HepG2 (cell line): Measurements from ENCODE around the gene KIF19. TPM values are rescaled to one million over a fixed set of nuclear protein-coding genes. Genes with fewer than 3 reads are reported as not detected.

Source experiments
- AHR ChIP-seq: IDR thresholded peaks from 2 replicates; pipeline ENCODE4 v1.6.1; 2018; ENCODE audit warnings: missing genetic modification reagents, missing compliant biosample characterization
- ARID2 ChIP-seq: sonication (generic); formaldehyde crosslinking; IDR thresholded peaks from 2 replicates; pipeline ENCODE4 v1.8.1; 2022; ENCODE audit warnings: mild to moderate bottlenecking, missing genetic modification reagents, borderline replicate concordance
- ARNT2 ChIP-seq: sonication (generic); formaldehyde crosslinking; IDR thresholded peaks from 2 replicates; pipeline ENCODE4 v1.8.0; 2022; ENCODE audit warnings: mild to moderate bottlenecking, low read depth, missing genetic modification reagents, moderate library complexity
- BATF2 ChIP-seq: sonication (generic); formaldehyde crosslinking; IDR thresholded peaks from 2 replicates; pipeline ENCODE4 v1.8.0; 2022; ENCODE audit warnings: mild to moderate bottlenecking, missing genetic modification reagents, moderate library complexity
- DMAP1 ChIP-seq: IDR thresholded peaks from 2 replicates; pipeline ENCODE4 v1.6.1; 2016
- ELF1 ChIP-seq: sonication (generic); formaldehyde crosslinking; IDR thresholded peaks from 2 replicates; pipeline ENCODE4 v1.4.0; 2020; ENCODE audit warnings: missing genetic modification reagents
- ESRRA ChIP-seq: sonication (generic); formaldehyde crosslinking; IDR thresholded peaks from 2 replicates; pipeline ENCODE4 v1.5.1; 2020; ENCODE audit warnings: mild to moderate bottlenecking, low read depth, missing genetic modification reagents
- FOSL2 ChIP-seq: sonication (generic); formaldehyde crosslinking; IDR thresholded peaks from 2 replicates; pipeline ENCODE4 v1.4.0; 2020; ENCODE audit warnings: missing genetic modification reagents
- FOXC1 ChIP-seq: sonication (generic); formaldehyde crosslinking; IDR thresholded peaks from 2 replicates; pipeline ENCODE4 v1.8.0; 2022; ENCODE audit warnings: mild to moderate bottlenecking, missing genetic modification reagents, borderline replicate concordance
- PPARG ChIP-seq: conservative IDR thresholded peaks from 2 replicates; pipeline ENCODE4 v1.6.1; 2016; ENCODE audit warnings: missing biosample characterization, missing genetic modification reagents
- ZFX ChIP-seq: sonication (generic); formaldehyde crosslinking; IDR thresholded peaks from 2 replicates; pipeline ENCODE4 v1.4.0; 2020; ENCODE audit warnings: mild to moderate bottlenecking, low read depth, missing genetic modification reagents, moderate library complexity
- ZNF253 ChIP-seq: sonication (generic); formaldehyde crosslinking; IDR thresholded peaks from 2 replicates; pipeline ENCODE4 v1.8.0; 2022; ENCODE audit warnings: mild to moderate bottlenecking, missing genetic modification reagents, borderline replicate concordance
- ZNF264 ChIP-seq: sonication (generic); formaldehyde crosslinking; IDR thresholded peaks from 2 replicates; pipeline ENCODE4 v1.4.0; 2020; ENCODE audit warnings: missing genetic modification reagents
- ZNF292 ChIP-seq: sonication (generic); formaldehyde crosslinking; IDR thresholded peaks from 2 replicates; pipeline ENCODE4 v1.8.1; 2022; ENCODE audit warnings: mild to moderate bottlenecking, low read depth, missing genetic modification reagents, borderline replicate concordance
- ZNF639 ChIP-seq: conservative IDR thresholded peaks from 2 replicates; pipeline ENCODE4 v1.6.1; 2018; ENCODE audit warnings: missing genetic modification reagents
- ZNF879 ChIP-seq: sonication (generic); formaldehyde crosslinking; IDR thresholded peaks from 2 replicates; pipeline ENCODE4 v1.8.1; 2023; ENCODE audit warnings: missing genetic modification reagents
- ZNF891 ChIP-seq: sonication (generic); formaldehyde crosslinking; IDR thresholded peaks from 2 replicates; pipeline ENCODE4 v1.5.0; 2020; ENCODE audit warnings: mild to moderate bottlenecking, missing genetic modification reagents
- polyA plus RNA-seq, 8 experiments: library from polyadenylated mRNA; depleted of rRNA in 3 of 8; stranded (reverse) in 7 of 8; unstranded in 1 of 8; fragments of >200 nt; fragmentation: Illumina TruSeq in 4 of 8; extraction: Trizol in 4 of 8; gene quantifications; 2 replicates each; pipeline versions ENCODE4 v1.2.1 to v1.2.3, GENCODE V29; 2011 to 2016; ENCODE audit warnings: low read depth in 4 of 8, missing spikeins in 1 of 8, mixed read lengths in 1 of 8; ENCODE audit not compliant: insufficient read depth in 1 of 8
- total RNA-seq, 5 experiments: library from RNA; depleted of rRNA; stranded (reverse); fragments of >200 nt; fragmentation: Illumina TruSeq; extraction: Trizol; gene quantifications; 2 replicates each; pipeline ENCODE4 v1.2.3, GENCODE V29; 2016; ENCODE audit warnings: low read depth in 1 of 5
- TF ChIP-seq, protein P1 (sequence below): sonication (generic); formaldehyde crosslinking; IDR thresholded peaks from 2 replicates; pipeline ENCODE4 v1.5.0; 2020; ENCODE audit warnings: mild to moderate bottlenecking, missing genetic modification reagents, borderline replicate concordance
- TF ChIP-seq, protein P2 (sequence below): sonication (generic); formaldehyde crosslinking; IDR thresholded peaks from 2 replicates; pipeline ENCODE4 v1.8.0; 2023; ENCODE audit warnings: mild to moderate bottlenecking, missing genetic modification reagents
- TF ChIP-seq, protein P3 (sequence below), 2 experiments: sonication (generic) in 1 of 2; formaldehyde crosslinking in 1 of 2; IDR thresholded peaks; 2 replicates each; pipeline versions ENCODE4 v1.4.0 to v1.6.1; 2018 to 2020; ENCODE audit warnings: missing genetic modification reagents in 2 of 2, borderline replicate concordance in 1 of 2, low read depth in 1 of 2, mild to moderate bottlenecking in 1 of 2, missing biosample characterization in 1 of 2

KIF19 gene
- total and polyA plus RNA-seq, 2 of the 13 experiments (the other 11 are each of a cell fraction or from before 2014, with no cell fraction given) = not detected

DNA sequence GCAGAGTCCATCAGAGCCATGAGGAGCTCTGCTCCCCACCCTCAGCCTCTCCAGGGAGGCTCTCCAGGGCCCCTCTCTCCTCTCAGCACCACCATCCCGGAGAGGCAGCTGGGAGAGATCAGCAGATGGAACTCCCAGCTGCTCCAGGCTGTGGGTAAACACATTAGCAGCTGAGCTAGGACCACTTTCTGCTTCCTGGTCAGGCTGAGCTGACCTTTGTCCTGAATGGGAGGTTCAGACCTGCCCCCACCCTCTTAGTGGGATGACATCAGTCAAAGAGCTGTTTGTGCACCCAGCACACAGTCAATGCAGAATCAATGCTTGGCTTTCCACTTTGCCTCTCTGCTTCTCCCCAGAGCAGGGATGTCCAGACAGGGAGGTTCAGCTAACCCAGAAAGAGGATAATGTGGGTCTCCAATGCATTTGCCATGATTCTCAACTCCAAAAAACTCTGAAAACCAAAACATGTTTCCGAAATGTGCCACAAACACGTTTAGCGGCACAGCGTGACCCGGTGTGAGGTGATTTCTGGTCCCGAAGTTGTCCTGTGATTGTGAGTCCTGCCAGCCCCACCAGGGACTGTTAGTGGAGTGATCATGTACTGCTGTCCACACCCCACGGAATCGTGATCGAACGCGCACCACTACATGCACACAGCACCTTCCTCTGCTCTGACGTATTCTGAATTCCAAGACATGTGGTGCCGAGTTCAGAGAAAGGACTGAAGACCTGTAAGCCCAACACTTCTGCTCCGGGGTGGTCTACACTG is 48.0 kb downstream of the KIF19 start (continued):
- TF ChIP-seq, protein P1, sequence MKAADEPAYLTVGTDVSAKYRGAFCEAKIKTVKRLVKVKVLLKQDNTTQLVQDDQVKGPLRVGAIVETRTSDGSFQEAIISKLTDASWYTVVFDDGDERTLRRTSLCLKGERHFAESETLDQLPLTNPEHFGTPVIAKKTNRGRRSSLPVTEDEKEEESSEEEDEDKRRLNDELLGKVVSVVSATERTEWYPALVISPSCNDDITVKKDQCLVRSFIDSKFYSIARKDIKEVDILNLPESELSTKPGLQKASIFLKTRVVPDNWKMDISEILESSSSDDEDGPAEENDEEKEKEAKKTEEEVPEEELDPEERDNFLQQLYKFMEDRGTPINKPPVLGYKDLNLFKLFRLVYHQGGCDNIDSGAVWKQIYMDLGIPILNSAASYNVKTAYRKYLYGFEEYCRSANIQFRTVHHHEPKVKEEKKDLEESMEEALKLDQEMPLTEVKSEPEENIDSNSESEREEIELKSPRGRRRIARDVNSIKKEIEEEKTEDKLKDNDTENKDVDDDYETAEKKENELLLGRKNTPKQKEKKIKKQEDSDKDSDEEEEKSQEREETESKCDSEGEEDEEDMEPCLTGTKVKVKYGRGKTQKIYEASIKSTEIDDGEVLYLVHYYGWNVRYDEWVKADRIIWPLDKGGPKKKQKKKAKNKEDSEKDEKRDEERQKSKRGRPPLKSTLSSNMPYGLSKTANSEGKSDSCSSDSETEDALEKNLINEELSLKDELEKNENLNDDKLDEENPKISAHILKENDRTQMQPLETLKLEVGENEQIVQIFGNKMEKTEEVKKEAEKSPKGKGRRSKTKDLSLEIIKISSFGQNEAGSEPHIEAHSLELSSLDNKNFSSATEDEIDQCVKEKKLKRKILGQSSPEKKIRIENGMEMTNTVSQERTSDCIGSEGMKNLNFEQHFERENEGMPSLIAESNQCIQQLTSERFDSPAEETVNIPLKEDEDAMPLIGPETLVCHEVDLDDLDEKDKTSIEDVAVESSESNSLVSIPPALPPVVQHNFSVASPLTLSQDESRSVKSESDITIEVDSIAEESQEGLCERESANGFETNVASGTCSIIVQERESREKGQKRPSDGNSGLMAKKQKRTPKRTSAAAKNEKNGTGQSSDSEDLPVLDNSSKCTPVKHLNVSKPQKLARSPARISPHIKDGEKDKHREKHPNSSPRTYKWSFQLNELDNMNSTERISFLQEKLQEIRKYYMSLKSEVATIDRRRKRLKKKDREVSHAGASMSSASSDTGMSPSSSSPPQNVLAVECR (CRISPR knock-in tag) = peak; percentile 85; the same call in 1 of the 2 replicates
- TF ChIP-seq ZFX (CRISPR knock-in tag) = peak; percentile 43; the same call in 1 of the 2 replicates
- peak; percentile 54; the same call in 1 of the 2 replicates for TF ChIP-seq AHR (CRISPR knock-in tag)
- TF ChIP-seq ARNT2 (CRISPR knock-in tag) = no peak
- TF ChIP-seq FOSL2 (CRISPR knock-in tag) = peak; percentile 84
- TF ChIP-seq ZNF292 (CRISPR knock-in tag) = peak; percentile 97; the same call in 1 of the 2 replicates
- peak; percentile 93 for TF ChIP-seq ELF1
- peak; percentile 99 for TF ChIP-seq PPARG (CRISPR knock-in tag)
- no peak for TF ChIP-seq BATF2 (CRISPR knock-in tag)
- peak; percentile 41; the same call in 1 of the 2 replicates for TF ChIP-seq DMAP1 (CRISPR knock-in tag)
- TF ChIP-seq FOXC1 (CRISPR knock-in tag) = peak; percentile 71; the same call in 1 of the 2 replicates
- peak; percentile 96 for TF ChIP-seq ZNF264 (CRISPR knock-in tag)
- TF ChIP-seq ZNF879 (CRISPR knock-in tag) = no peak
- TF ChIP-seq, protein P2, sequence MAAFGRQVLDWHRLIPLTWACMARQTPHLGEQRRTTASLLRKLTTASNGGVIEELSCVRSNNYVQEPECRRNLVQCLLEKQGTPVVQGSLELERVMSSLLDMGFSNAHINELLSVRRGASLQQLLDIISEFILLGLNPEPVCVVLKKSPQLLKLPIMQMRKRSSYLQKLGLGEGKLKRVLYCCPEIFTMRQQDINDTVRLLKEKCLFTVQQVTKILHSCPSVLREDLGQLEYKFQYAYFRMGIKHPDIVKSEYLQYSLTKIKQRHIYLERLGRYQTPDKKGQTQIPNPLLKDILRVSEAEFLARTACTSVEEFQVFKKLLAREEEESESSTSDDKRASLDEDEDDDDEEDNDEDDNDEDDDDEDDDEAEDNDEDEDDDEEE = 0 out of 2 replicates have a peak, but pooled peaks have one; percentile 31
- TF ChIP-seq ZNF639 (CRISPR knock-in tag) = no peak
- no peak for TF ChIP-seq ARID2 (CRISPR knock-in tag)
- no peak for TF ChIP-seq ZNF891 (CRISPR knock-in tag)
- peak; percentile 46; the same call in 1 of the 2 replicates for TF ChIP-seq ESRRA (CRISPR knock-in tag)
- TF ChIP-seq ZNF253 (CRISPR knock-in tag) = no peak
- TF ChIP-seq, protein P3, sequence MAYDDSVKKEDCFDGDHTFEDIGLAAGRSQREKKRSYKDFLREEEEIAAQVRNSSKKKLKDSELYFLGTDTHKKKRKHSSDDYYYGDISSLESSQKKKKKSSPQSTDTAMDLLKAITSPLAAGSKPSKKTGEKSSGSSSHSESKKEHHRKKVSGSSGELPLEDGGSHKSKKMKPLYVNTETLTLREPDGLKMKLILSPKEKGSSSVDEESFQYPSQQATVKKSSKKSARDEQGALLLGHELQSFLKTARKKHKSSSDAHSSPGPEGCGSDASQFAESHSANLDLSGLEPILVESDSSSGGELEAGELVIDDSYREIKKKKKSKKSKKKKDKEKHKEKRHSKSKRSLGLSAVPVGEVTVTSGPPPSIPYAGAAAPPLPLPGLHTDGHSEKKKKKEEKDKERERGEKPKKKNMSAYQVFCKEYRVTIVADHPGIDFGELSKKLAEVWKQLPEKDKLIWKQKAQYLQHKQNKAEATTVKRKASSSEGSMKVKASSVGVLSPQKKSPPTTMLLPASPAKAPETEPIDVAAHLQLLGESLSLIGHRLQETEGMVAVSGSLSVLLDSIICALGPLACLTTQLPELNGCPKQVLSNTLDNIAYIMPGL (CRISPR knock-in tag; IDR thresholded peaks at IDR 0.05; ENCODE audit: borderline replicate concordance in 1 of 2, low read depth in 1 of 2) = peak; percentile 38 to 73; a peak in 3 of 4 replicates
